HepG2 (cell line): ENCODE results near the gene HEMK1. TPM values are rescaled to one million over a fixed set of nuclear protein-coding genes. Genes with fewer than 3 reads are reported as not detected.

Experiments
- CREB3 ChIP-seq: sonication (generic); formaldehyde crosslinking; IDR thresholded peaks from 2 replicates; pipeline ENCODE4 v1.5.0; 2020; ENCODE audit warnings: missing genetic modification reagents
- FOXA3 ChIP-seq: IDR thresholded peaks from 2 replicates; pipeline ENCODE4 v1.6.1; 2016; ENCODE audit warnings: missing genetic modification reagents, missing compliant biosample characterization
- GLMP ChIP-seq: sonication (generic); formaldehyde crosslinking; IDR thresholded peaks from 2 replicates; pipeline ENCODE4 v1.9.0; 2021; ENCODE audit warnings: missing genetic modification reagents, mild to moderate bottlenecking, borderline replicate concordance
- MIER3 ChIP-seq: IDR thresholded peaks from 2 replicates; pipeline ENCODE4 v1.6.1; 2016; ENCODE audit warnings: missing compliant biosample characterization, borderline replicate concordance
- NFATC3 ChIP-seq: sonication (generic); formaldehyde crosslinking; IDR thresholded peaks from 2 replicates; pipeline ENCODE4 v1.5.1; 2020; ENCODE audit warnings: mild to moderate bottlenecking, missing genetic modification reagents
- NPAS2 ChIP-seq: sonication (generic); formaldehyde crosslinking; IDR thresholded peaks from 2 replicates; pipeline ENCODE4 v1.8.0; 2022; ENCODE audit warnings: mild to moderate bottlenecking, missing genetic modification reagents, borderline replicate concordance
- SP140L ChIP-seq: sonication (generic); formaldehyde crosslinking; IDR thresholded peaks from 2 replicates; pipeline ENCODE4 v1.4.0; 2020; ENCODE audit warnings: missing genetic modification reagents, borderline replicate concordance
- SPEN ChIP-seq: sonication (generic); formaldehyde crosslinking; IDR thresholded peaks from 2 replicates; pipeline ENCODE4 v1.5.1; 2020; ENCODE audit warnings: low read depth, mild to moderate bottlenecking, missing genetic modification reagents
- SUZ12 ChIP-seq: fragments of 150-350 bp; IDR thresholded peaks from 2 replicates; pipeline ENCODE4 v1.6.1; 2014; ENCODE audit warnings: low read depth, low read length
- THYN1 ChIP-seq: sonication (generic); formaldehyde crosslinking; IDR thresholded peaks from 2 replicates; pipeline ENCODE4 v1.8.1; 2023; ENCODE audit warnings: low read depth, mild to moderate bottlenecking, moderate library complexity, missing genetic modification reagents, borderline replicate concordance
- ZFP37 ChIP-seq: sonication (generic); formaldehyde crosslinking; IDR thresholded peaks from 2 replicates; pipeline ENCODE4 v1.4.0; 2020; ENCODE audit warnings: missing genetic modification reagents, borderline replicate concordance
- ZMAT5 ChIP-seq: sonication (generic); formaldehyde crosslinking; IDR thresholded peaks from 2 replicates; pipeline ENCODE4 v1.5.0; 2020; ENCODE audit warnings: mild to moderate bottlenecking, low read depth, missing genetic modification reagents, borderline replicate concordance
- ZNF367 ChIP-seq: sonication (generic); formaldehyde crosslinking; IDR thresholded peaks from 2 replicates; pipeline ENCODE4 v1.4.0; 2020; ENCODE audit warnings: missing genetic modification reagents, borderline replicate concordance
- ZNF580 ChIP-seq: IDR thresholded peaks from 2 replicates; pipeline ENCODE4 v1.6.1; 2016; ENCODE audit warnings: low read depth, borderline replicate concordance
- ZNF616 ChIP-seq: sonication (generic); formaldehyde crosslinking; IDR thresholded peaks from 2 replicates; pipeline ENCODE4 v1.5.0; 2020; ENCODE audit warnings: low read depth, mild to moderate bottlenecking, missing genetic modification reagents
- polyA plus RNA-seq, 8 experiments: library from polyadenylated mRNA; depleted of rRNA in 3 of 8; stranded (reverse) in 7 of 8; unstranded in 1 of 8; fragments of >200 nt; fragmentation: Illumina TruSeq in 4 of 8; extraction: Trizol in 4 of 8; gene quantifications; 2 replicates each; pipeline versions ENCODE4 v1.2.1 to v1.2.3, GENCODE V29; 2011 to 2016; ENCODE audit warnings: low read depth in 4 of 8, missing spikeins in 1 of 8, mixed read lengths in 1 of 8; ENCODE audit not compliant: insufficient read depth in 1 of 8
- total RNA-seq, 5 experiments: library from RNA; depleted of rRNA; stranded (reverse); fragments of >200 nt; fragmentation: Illumina TruSeq; extraction: Trizol; gene quantifications; 2 replicates each; pipeline ENCODE4 v1.2.3, GENCODE V29; 2016; ENCODE audit warnings: low read depth in 1 of 5
- TF ChIP-seq, protein P1 (sequence below): sonication (generic); formaldehyde crosslinking; IDR thresholded peaks from 2 replicates; pipeline ENCODE4 v1.5.1; 2020; ENCODE audit warnings: mild to moderate bottlenecking, missing genetic modification reagents, borderline replicate concordance
- TF ChIP-seq, protein P2 (sequence below): sonication (generic); formaldehyde crosslinking; IDR thresholded peaks from 2 replicates; pipeline ENCODE4 v1.4.0; 2020; ENCODE audit warnings: mild to moderate bottlenecking, missing genetic modification reagents

Gene HEMK1
- total and polyA plus RNA-seq, 2 of the 13 experiments (the other 11 are each of a cell fraction or from before 2014, with no cell fraction given), result 9.8 to 12.6 TPM

DNA sequence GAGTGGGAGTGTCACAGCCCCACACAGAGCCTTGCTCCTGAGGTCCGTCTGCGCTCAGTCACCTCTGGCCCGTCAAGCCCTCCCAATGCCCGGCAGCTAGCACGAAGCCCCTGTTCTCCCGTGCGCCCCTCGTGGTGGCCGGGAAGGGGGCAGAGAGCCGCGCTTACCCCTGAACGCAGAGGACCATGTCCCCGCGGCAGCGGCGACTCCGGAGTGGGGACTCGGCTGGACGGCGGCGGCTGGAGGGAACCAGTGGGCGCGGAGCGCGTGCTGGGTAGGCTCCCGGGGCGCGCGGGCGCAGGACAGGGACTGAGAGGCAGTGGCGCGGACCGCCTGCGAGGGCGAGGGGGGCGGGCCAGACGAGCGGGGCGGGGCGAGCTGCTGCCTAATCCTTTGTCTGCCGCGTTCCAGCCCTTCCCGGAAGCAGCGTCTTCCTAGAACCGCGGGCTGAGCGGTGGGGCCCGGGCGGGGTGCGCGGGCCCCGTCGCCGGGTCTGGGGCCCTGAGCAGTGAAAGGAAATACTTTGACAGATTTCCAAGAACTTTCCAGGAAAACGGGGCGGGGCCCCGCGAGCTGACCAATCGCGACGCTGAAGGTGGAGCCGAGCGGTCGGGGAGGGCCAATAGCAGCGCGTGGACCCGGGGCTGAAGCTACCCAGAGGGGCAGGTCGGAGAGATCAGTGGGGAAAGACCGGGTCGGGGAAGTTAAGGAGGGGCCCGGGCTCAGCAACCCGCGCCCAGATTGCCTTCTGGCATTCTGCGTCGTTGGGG, 42.3 kb downstream of the HEMK1 start, which contains the start of gene CISH (continued):
- TF ChIP-seq, protein P1, sequence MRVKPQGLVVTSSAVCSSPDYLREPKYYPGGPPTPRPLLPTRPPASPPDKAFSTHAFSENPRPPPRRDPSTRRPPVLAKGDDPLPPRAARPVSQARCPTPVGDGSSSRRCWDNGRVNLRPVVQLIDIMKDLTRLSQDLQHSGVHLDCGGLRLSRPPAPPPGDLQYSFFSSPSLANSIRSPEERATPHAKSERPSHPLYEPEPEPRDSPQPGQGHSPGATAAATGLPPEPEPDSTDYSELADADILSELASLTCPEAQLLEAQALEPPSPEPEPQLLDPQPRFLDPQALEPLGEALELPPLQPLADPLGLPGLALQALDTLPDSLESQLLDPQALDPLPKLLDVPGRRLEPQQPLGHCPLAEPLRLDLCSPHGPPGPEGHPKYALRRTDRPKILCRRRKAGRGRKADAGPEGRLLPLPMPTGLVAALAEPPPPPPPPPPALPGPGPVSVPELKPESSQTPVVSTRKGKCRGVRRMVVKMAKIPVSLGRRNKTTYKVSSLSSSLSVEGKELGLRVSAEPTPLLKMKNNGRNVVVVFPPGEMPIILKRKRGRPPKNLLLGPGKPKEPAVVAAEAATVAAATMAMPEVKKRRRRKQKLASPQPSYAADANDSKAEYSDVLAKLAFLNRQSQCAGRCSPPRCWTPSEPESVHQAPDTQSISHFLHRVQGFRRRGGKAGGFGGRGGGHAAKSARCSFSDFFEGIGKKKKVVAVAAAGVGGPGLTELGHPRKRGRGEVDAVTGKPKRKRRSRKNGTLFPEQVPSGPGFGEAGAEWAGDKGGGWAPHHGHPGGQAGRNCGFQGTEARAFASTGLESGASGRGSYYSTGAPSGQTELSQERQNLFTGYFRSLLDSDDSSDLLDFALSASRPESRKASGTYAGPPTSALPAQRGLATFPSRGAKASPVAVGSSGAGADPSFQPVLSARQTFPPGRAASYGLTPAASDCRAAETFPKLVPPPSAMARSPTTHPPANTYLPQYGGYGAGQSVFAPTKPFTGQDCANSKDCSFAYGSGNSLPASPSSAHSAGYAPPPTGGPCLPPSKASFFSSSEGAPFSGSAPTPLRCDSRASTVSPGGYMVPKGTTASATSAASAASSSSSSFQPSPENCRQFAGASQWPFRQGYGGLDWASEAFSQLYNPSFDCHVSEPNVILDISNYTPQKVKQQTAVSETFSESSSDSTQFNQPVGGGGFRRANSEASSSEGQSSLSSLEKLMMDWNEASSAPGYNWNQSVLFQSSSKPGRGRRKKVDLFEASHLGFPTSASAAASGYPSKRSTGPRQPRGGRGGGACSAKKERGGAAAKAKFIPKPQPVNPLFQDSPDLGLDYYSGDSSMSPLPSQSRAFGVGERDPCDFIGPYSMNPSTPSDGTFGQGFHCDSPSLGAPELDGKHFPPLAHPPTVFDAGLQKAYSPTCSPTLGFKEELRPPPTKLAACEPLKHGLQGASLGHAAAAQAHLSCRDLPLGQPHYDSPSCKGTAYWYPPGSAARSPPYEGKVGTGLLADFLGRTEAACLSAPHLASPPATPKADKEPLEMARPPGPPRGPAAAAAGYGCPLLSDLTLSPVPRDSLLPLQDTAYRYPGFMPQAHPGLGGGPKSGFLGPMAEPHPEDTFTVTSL (CRISPR knock-in tag), result peak; percentile 60; the same call in 1 of the 2 replicates
- TF ChIP-seq ZNF580 (CRISPR knock-in tag), result no peak
- TF ChIP-seq SUZ12, result no peak
- no peak for TF ChIP-seq GLMP (CRISPR knock-in tag)
- peak; percentile 66; the same call in 1 of the 2 replicates for TF ChIP-seq CREB3 (CRISPR knock-in tag)
- TF ChIP-seq ZNF367, result peak; percentile 51; the same call in 1 of the 2 replicates
- peak; percentile 61; the same call in 1 of the 2 replicates for TF ChIP-seq SPEN
- 0 out of 2 replicates have a peak, but pooled peaks have one; percentile 18 for TF ChIP-seq MIER3 (CRISPR knock-in tag)
- no peak; the same call in 1 of the 2 replicates for TF ChIP-seq SP140L (CRISPR knock-in tag)
- TF ChIP-seq, protein P2, sequence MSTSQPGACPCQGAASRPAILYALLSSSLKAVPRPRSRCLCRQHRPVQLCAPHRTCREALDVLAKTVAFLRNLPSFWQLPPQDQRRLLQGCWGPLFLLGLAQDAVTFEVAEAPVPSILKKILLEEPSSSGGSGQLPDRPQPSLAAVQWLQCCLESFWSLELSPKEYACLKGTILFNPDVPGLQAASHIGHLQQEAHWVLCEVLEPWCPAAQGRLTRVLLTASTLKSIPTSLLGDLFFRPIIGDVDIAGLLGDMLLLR (CRISPR knock-in tag), result peak; percentile 69; the same call in 1 of the 2 replicates
- no peak for TF ChIP-seq NFATC3 (CRISPR knock-in tag)
- TF ChIP-seq ZNF616 (CRISPR knock-in tag), result peak; percentile 88; the same call in 1 of the 2 replicates
- TF ChIP-seq ZMAT5 (CRISPR knock-in tag), result no peak
- TF ChIP-seq ZFP37 (CRISPR knock-in tag), result no peak
- TF ChIP-seq THYN1 (CRISPR knock-in tag), result no peak
- peak; percentile 54; the same call in 1 of the 2 replicates for TF ChIP-seq FOXA3 (CRISPR knock-in tag)
- no peak for TF ChIP-seq NPAS2 (CRISPR knock-in tag)
